ENCODE data around the gene VIT. TPM values are rescaled to one million over a fixed set of nuclear protein-coding genes. Genes with fewer than 3 reads are reported as not detected.

The VIT gene
- total and polyA plus RNA-seq, 2 experiments from 2014 or later = not detected

- no peaks in the 10 kb centered on the region for H4K20me1 ChIP-seq (replicated peaks; ENCODE audit: insufficient read depth)
- H3K4me1 ChIP-seq (ENCODE audit: insufficient read depth) = peaks cover 10% of the 10 kb centered on the region; the same call in 1 of the 2 replicates
- peaks cover 9% of the 10 kb centered on the region for H3K27me3 Mint-ChIP-seq (ENCODE audit: insufficient read depth, low read depth, poor library complexity)
- ATAC-seq = peak; percentile 70
- no peaks in the 10 kb centered on the region for H3K36me3 ChIP-seq (ENCODE audit: insufficient read depth)
- H3F3A ChIP-seq (replicated peaks; ENCODE audit: low read depth) = no peaks in the 10 kb centered on the region
- peaks cover 6% of the 10 kb centered on the region; the same call in 1 of the 2 replicates for H3K9me2 ChIP-seq (ENCODE audit: insufficient read depth)
- H3K27me3 ChIP-seq (ENCODE audit: insufficient read depth) = no peaks in the 10 kb centered on the region
- no peak overlapping the region for H3K4me3 ChIP-seq
- DNase-seq (ENCODE audit: low spot score) = peak; percentile 69
- H3K79me2 ChIP-seq (replicated peaks; ENCODE audit: insufficient read depth) = no peaks in the 10 kb centered on the region
- no peak overlapping the region for H3K27ac ChIP-seq (ENCODE audit: low read depth)
- H3K36me3 Mint-ChIP-seq (ENCODE audit: low read depth) = no peaks in the 10 kb centered on the region
- H3K27ac Mint-ChIP-seq = no peak overlapping the region
- H3K4me1 Mint-ChIP-seq = peaks cover 18% of the 10 kb centered on the region
- H3K4me2 ChIP-seq = no peak overlapping the region
- TF ChIP-seq JUNB (IDR thresholded peaks at IDR 0.05; ENCODE audit: unreplicated experiment) (no peak), NANOG (IDR thresholded peaks at IDR 0.05; ENCODE audit: borderline replicate concordance) (no peak), CTCF (conservative IDR thresholded peaks at IDR 0.05; ENCODE audit: low read depth in 2 of 2) (peak in 1 of 2 experiments; percentile 50; a peak in 2 of 4 replicates)
- peak overlapping the region; percentile 63 for H2AFZ ChIP-seq
- H3K4me3 Mint-ChIP-seq = no peak overlapping the region
- no peaks in the 10 kb centered on the region for H3K9me3 Mint-ChIP-seq
These were observed 4.9 kb downstream of the VIT start for GRCh38 chr2:36701391-36701795.

GRCh38 chr2:36701918-36702317 lies 5.4 kb downstream of the VIT start:
- H3K27ac ChIP-seq (ENCODE audit: low read depth) = no peak overlapping the region
- peak overlapping the region; percentile 63 for H2AFZ ChIP-seq
- no peaks in the 10 kb centered on the region for H4K20me1 ChIP-seq (replicated peaks; ENCODE audit: insufficient read depth)
- Mint-ChIP-seq H3K4me3 (no peak overlapping the region), H3K27me3 (ENCODE audit: insufficient read depth, low read depth, poor library complexity) (peaks cover 9% of the 10 kb centered on the region), H3K36me3 (ENCODE audit: low read depth) (no peaks in the 10 kb centered on the region), H3K27ac (no peak overlapping the region), H3K4me1 (peaks cover 15% of the 10 kb centered on the region), H3K9me3 (no peaks in the 10 kb centered on the region)
- no peaks in the 10 kb centered on the region for H3F3A ChIP-seq (replicated peaks; ENCODE audit: low read depth)
- H3K9me2 ChIP-seq (ENCODE audit: insufficient read depth) = peaks cover 6% of the 10 kb centered on the region; the same call in 1 of the 2 replicates
- no peaks in the 10 kb centered on the region for H3K79me2 ChIP-seq (replicated peaks; ENCODE audit: insufficient read depth)
- ATAC-seq (peak; percentile 29; the same call in 2 of the 3 replicates), DNase-seq (ENCODE audit: low spot score) (no peak)
- TF ChIP-seq ZNF331 (CRISPR knock-in tag; IDR thresholded peaks at IDR 0.05; ENCODE audit: low read depth) (no peak), STAT1 (IDR thresholded peaks at IDR 0.05; ENCODE audit: unreplicated experiment) (no peak), CTCF (conservative IDR thresholded peaks at IDR 0.05; ENCODE audit: low read depth in 2 of 2) (no peak; a peak in 1 of 4 replicates)
- no peak overlapping the region for H3K4me2 ChIP-seq
- H3K27me3 ChIP-seq (ENCODE audit: insufficient read depth) = no peaks in the 10 kb centered on the region
- H3K36me3 ChIP-seq (ENCODE audit: insufficient read depth) = no peaks in the 10 kb centered on the region
- peaks cover 10% of the 10 kb centered on the region; the same call in 1 of the 2 replicates for H3K4me1 ChIP-seq (ENCODE audit: insufficient read depth)
- H3K4me3 ChIP-seq = no peak overlapping the region

GRCh38 chr2:36702781-36703180 lies 6.3 kb downstream of the VIT start:
- no peaks in the 10 kb centered on the region for H3K9me3 Mint-ChIP-seq
- peaks cover 11% of the 10 kb centered on the region for H3K4me1 Mint-ChIP-seq
- H3K36me3 Mint-ChIP-seq (ENCODE audit: low read depth) = no peaks in the 10 kb centered on the region

More at GRCh38 chr2:36702781-36703180, 6.3 kb downstream of the VIT start:
- no peaks in the 10 kb centered on the region for H3F3A ChIP-seq (replicated peaks; ENCODE audit: low read depth)
- no peak overlapping the region for H3K4me2 ChIP-seq
- H3K79me2 ChIP-seq (replicated peaks; ENCODE audit: insufficient read depth) = no peaks in the 10 kb centered on the region
- no peak for TF ChIP-seq STAT1 (IDR thresholded peaks at IDR 0.05; ENCODE audit: unreplicated experiment)
- DNase-seq (ENCODE audit: low spot score) = no peak
- H3K9me2 ChIP-seq (ENCODE audit: insufficient read depth) = peaks cover 6% of the 10 kb centered on the region; the same call in 1 of the 2 replicates
- no peaks in the 10 kb centered on the region for H3K27me3 ChIP-seq (ENCODE audit: insufficient read depth)
- no peaks in the 10 kb centered on the region for H4K20me1 ChIP-seq (replicated peaks; ENCODE audit: insufficient read depth)
- no peak overlapping the region for H3K4me3 Mint-ChIP-seq
- no peak overlapping the region for H3K27ac Mint-ChIP-seq
- no peak overlapping the region for H2AFZ ChIP-seq
- H3K36me3 ChIP-seq (ENCODE audit: insufficient read depth) = no peaks in the 10 kb centered on the region
- no peak overlapping the region for H3K4me3 ChIP-seq
- peaks cover 10% of the 10 kb centered on the region; the same call in 1 of the 2 replicates for H3K4me1 ChIP-seq (ENCODE audit: insufficient read depth)
- no peak overlapping the region for H3K27ac ChIP-seq (ENCODE audit: low read depth)
- ATAC-seq = no peak
- H3K27me3 Mint-ChIP-seq (ENCODE audit: insufficient read depth, low read depth, poor library complexity) = peaks cover 9% of the 10 kb centered on the region

Data from GM23338 (cell line).